Vagina (tissue), 2 donors: Measurements from ENCODE around the gene AKAP13.

ENCODE experiments used
- CTCF ChIP-seq, 3 experiments: fragments of 450-650 bp in 2 of 3; fragments of 200-600 bp in 1 of 3; sonication (generic) in 1 of 3; IDR thresholded peaks; one replicate each; pipeline ENCODE4 v1.5.1; 2017 to 2019; ENCODE audit warnings: antibody characterized with exemption in 3 of 3, mild to moderate bottlenecking in 2 of 3, moderate library complexity in 2 of 3
- POLR2AphosphoS5 ChIP-seq, 2 donors: sonication (generic); formaldehyde crosslinking; IDR thresholded peaks; one replicate each; pipeline ENCODE4 v1.9.0; 2017; ENCODE audit warnings: antibody characterized with exemption in 2 of 2, mild to moderate bottlenecking in 2 of 2, low read depth in 1 of 2; ENCODE audit not compliant: insufficient read depth in 1 of 2

DNA sequence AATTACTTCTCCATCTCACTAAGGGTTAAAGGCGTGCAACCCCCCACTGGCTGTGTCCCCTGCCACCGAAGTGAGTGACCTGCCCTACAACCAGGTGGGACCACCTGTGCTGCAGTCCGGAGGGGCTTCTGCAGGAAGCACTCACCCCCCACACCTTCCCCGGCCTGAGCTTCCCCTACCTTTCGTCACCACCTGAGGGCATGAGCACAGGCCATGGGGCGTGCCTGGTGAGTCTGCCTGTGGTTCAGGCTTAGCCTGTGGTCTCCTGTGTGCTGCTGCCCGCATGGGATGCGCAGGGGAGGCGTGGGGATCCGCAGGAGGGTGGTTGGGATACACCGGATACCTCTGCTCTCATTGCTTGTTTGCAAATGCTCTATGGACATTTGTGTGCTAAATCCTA, 368.3 kb downstream of the AKAP13 start:
- TF ChIP-seq CTCF (IDR thresholded peaks at IDR 0.05) (no peak), POLR2AphosphoS5 (IDR thresholded peaks at IDR 0.05; ENCODE audit: insufficient read depth in 1 of 2, low read depth in 1 of 2) (no peak)
